Stimulated activated CD8-positive, alpha-beta memory T cell treated with anti-CD3 and anti-CD28 coated beads, Interleukin-4, amount 100 ng/mL, for 24 hours (primary cell): Measurements from ENCODE around the gene MGLL.

Experiments used
- DNase-seq: peaks from one replicate; pipeline ENCODE4 v3.0.0-alpha.2; 2020; ENCODE audit warnings: low read depth

The MGLL gene

DNA sequence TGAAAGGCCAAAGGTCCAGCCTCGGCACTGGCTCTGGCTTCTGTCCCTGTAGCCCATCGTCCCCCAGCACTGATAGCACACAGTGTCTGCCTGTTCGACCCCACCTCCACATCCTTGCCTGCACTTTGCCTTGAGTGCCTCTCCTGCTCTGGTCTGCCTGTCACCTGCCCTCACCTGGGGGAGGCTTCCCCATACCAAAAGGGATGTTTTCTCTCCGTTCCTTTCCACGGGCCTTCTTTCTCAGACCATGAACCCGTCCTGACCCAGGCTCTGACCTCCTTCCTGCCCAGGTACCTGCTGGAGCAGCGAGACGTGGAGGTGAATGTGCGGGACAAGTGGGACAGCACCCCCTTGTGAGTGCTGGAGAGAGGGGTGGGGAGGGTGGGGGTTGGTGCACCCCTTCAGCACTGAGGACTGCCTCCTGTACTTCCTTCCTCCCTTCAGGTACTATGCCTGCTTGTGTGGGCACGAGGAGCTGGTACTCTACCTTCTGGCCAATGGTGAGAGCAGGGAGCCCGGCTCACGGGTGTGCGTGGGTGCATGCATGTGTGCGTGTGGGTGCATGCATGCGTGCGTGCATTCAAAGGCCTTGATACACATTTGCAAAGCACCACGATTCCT, 148.1 kb downstream of the MGLL start:
- DNase-seq, result no peak

DNA sequence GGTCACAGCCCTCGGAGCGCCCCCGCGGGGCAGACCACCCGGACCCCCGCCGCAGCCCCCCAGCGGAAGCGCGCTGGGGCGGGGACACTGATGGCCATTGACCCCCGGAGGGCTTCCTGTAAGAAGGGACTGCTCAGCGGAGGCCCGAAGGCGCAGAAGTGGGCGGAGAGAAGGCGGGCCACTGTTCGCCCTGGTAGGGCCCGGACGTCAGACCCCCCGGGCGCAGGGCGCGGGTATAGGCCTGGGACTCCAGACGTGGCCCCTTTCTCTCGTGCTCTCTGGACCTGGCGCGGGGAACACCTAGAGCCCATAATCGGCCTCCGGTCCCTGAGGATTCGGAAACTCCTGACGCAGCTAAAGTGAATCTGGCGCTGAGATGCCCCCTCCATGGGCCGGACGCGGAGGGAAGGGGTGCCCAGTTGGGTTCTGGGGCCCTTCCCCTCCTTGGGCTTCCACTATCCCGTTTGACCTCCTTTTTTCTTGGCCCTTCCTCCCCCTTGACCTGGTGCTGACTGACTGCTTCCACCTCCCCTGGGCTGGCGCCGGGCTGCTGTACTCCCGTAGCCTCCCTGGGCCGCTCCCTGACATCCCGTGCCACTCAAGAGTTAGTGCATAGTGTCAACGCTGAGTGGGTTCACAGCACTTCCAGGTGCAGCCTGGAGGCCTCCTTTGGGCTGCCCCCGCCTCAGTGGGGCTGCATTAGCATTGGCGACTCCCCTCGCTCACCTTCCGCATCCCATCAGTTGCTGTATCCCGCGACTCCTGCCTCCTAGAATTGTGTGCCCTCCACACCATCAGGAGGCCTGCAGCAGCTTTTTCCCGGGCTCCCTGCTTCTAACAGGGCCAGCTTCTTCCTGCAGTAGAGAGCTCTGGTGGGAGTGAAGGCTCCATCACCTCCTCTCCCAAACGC, 148.9 kb downstream of the MGLL start:
- DNase-seq, result peak; percentile 30

GRCh38 chr3:127672429-127673190, 149.7 kb downstream of the MGLL start, which contains the start of gene ABTB1:
Gene ABTB1 (plus strand): TSS chr3:127672952. CDS start chr3:127673026, 74 bp downstream.
- DNase-seq, result peak; percentile 79

GRCh38 chr3:127671523-127672428, 150.5 kb downstream of the MGLL start:
- no peak for DNase-seq

DNA sequence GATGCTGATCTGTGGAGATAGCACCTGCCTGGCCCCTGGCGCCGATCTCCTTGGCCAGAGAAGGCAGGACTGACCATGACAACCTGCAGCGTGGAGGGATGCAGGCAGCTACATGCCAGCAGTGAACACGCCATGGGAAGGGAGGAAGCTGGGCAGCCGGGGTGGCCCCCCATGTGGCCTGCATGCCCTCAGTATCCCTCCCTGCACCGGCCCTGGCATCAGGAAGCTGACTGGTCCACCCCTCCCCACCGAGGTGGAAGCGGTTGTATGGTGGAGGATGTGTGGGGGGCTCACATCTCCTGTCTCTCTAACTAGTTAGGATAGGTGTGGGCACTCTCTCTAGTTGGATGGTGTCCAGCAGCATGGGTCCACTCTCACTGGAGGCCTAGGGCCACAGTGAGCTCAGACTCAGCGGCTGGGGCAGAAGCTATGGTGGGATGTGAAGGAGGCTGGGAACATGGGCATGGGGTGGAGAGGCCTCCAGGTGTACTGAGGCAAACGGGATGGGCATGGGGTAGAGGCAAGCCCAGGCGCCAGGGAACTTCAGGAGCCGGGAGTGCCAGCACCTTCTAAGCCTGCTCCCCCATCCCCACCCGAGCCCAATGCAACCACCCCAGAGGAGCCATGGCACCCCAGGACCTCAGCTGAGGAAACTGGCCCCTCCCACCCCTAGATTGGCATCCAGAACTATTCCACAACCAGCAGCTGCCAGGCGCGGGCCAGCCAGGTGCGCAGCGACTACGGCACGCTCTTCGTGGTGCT, 151.4 kb downstream of the MGLL start:
- no peak for DNase-seq

DNA sequence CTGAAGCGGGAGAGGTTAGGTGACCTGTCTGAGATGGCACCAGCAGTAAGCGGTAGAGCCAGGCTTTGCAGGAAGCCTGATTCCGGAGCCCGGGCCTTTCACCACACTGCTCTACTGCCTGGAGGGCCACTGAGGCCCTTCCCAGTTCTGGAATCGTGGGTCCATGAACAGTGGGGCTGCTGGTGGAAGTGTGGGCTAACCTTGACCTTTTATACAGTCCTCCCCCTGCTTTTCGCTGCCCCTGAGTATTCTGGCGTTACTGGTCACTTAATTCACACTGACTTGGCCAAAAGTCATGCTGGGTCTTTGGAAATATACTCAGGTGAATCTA, 152.1 kb downstream of the MGLL start:
- DNase-seq, result no peak

- no peak for DNase-seq
Observed at GRCh38 chr3:127669541-127670228, 152.6 kb downstream of the MGLL start.

DNA sequence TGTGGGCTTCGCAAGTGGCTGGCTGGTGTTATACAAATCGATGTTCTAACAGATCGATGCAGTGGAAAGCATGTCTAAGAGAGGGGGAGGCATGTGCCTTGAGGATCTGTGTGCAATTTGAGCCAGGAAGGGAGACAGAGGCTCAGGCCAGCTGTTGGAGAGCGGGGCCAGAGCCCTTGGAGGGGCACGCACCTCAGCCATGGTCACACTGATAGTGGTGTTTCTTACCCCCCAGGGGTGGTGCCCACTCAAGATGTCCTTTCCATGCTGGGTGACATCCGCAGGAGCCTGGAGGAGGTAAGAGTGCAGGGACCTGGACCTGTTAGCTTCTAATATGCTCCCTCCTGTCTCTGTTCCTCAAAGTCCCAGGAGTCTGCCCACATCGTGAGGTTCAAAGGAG, 153.4 kb downstream of the MGLL start:
- DNase-seq, result no peak

DNA sequence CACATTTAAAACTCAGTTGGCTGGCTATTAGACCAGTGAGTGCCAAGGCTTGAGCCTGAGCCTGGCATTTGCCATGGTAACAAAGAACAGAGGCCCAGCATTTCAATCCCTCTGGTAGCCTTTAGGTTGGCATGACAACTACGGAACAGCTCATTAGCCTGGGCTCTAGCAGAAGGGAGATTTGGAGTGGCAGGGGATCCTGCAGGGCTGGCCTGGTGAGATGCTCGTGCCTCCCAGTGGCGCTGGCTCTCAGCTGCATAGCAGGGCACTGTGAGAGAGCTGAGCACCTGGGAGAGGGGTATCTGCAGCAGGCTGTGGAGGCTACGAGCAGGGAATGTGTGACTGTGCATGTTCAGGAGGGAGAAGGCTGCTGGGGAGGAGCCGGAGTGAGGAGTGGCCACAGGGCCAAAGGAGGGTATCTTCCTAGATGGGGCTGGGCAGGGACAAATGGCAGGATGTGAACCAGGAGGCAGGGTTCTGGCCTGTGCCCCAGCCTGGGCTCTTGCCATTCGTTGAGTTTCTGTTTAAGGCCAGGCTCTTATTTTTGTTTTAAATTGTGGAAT, 155.1 kb downstream of the MGLL start:
- no peak for DNase-seq

- no peak for DNase-seq
Observed at GRCh38 chr3:127666676-127667075, 155.6 kb downstream of the MGLL start.

GRCh38 chr3:127665586-127665985, 156.7 kb downstream of the MGLL start:
- DNase-seq, result no peak

DNA sequence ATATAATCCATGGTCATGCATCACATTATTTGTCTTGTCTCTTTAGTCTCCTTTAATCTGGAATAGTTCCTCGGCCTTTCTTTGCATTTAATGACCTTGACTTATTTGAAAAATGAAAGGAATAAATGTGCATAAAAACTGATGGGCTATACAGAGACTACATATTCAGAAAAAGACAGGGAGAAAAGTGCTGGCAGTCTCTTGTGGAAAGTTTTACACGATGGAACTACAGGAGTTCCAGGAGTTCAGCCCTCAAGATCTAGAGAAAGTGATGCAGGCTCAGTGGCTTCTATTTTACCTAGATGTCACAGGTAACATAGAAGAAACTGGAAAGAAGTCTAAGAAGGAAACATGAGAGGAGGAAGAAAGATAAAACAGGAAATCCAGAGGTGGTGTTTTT, 157.2 kb downstream of the MGLL start:
- no peak for DNase-seq

DNA sequence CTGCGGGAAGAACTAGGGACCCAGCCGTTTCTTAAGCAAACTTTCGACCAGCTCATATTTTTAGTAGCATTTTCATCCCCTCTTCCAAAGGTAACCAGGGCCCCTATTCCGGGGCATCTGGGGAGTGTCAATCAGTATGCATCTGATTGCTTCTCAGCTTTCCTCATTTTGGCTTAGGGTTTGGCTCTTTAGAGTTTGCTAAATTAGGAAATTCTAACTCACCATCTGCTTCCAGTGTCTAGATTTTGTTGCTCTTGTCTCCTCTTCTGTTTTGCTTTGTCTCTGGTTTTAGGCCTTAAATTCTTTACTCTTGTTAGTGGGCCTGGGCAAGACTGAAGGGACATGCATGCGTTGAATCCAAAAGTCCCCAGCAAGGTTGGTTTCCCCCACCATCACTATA, 159.2 kb downstream of the MGLL start:
- DNase-seq, result no peak

- DNase-seq, result no peak
Observed at GRCh38 chr3:127662001-127662469, 160.3 kb downstream of the MGLL start.

DNA sequence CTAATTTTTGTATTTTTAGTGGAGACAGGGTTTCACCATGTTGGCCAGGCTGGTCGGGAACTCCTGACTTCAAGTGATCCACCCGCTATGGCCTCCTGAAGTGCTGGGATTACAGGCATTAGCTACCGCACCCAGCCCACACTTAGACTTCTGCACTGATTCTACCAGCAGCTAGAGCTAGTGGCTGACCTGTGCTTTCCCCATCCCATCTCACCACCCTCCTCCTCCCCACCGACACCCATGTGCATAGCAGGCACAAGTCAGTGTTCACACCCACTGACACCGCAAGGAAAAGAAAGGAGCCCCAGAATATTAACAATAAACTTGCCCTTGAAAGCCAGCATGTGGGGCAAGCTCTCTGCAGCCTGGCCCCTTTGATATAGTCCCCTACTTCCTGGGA, 160.7 kb downstream of the MGLL start:
- DNase-seq, result no peak

DNA sequence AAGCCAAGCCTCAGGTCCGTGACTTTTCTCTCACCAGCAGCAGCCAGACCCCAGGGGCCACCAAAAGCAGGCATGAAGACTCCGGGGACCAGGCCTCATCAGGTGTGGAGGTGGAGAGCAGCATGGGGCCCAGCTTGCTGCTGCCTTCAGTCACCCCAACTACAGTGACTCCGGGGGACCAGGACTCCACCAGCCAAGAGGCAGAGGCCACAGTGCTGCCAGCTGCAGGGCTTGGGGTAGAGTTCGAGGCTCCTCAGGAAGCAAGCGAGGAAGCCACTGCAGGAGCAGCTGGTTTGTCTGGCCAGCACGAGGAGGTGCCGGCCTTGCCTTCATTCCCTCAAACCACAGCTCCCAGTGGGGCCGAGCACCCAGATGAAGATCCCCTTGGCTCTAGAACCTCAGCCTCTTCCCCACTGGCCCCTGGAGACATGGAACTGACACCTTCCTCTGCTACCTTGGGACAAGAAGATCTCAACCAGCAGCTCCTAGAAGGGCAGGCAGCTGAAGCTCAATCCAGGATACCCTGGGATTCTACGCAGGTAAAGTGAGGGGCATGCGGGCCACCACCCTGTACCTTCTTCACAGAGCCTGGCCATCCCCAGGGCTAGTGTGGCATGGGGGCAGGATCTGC, 161.6 kb downstream of the MGLL start:
- DNase-seq, result no peak

DNA sequence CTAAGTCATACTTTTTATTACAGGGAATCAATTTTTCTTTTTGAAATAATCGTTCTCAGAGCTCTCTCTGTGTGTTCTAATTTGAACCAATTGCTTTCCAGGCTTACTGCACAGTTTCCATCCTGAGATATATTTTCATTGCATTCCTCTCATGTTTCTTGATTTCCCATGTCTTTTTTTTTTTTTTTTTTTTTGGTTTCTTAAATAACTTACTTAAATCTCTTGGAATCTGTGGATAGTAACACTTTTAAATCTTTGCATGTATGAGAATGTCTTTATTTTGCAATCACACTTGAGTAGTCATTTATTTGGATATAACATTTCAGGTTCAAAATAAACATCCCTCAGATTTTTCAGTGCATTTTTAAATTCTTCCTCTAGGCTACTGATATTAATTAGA, 164.1 kb downstream of the MGLL start:
- DNase-seq, result no peak

DNA sequence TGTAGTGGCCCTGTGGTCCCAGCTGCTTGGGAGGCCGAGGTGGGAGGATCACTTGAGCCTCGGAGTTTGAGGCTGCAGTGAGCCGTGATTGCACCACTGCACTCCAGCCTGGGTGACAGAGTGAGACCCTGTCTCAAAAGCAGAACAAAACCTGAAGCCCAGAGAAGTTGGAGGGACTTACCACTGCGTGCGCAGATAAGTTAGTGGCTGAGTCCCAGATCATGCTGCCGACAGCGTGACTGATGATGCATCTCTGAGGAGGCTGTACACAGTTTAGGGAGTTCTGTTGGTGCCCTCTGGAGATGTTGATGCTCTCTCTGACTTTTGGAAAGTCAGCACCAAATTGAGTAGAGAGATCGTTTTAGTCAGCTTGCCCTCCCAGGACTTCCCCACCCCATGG, 165.4 kb downstream of the MGLL start:
- no peak for DNase-seq

GRCh38 chr3:127655641-127656040, 166.7 kb downstream of the MGLL start:
- DNase-seq, result no peak
